Kidney (tissue), 14 donors: ENCODE results near the gene PLXNC1. TPM values are rescaled to one million over a fixed set of nuclear protein-coding genes. Genes with fewer than 3 reads are reported as not detected.

Experiments used
- DNase-seq, 5 donors: peaks; one replicate each; pipeline ENCODE4 v3.0.0-alpha.2; 2013 to 2020
- FAIRE-seq: peaks from 2 replicates; lab custom pipeline; 2012; peaks lifted over from hg19 to GRCh38; lab: Jason Lieb, UNC
- H3K27ac ChIP-seq, 2 donors: one replicate each; pipeline ENCODE4 v1.7.0; 2013; ENCODE audit warnings: low read depth in 2 of 2, low read length in 2 of 2, inconsistent platforms in 1 of 2
- H3K27me3 ChIP-seq: one replicate; pipeline ENCODE4 v1.7.1; 2013; ENCODE audit warnings: low read length, inconsistent platforms; ENCODE audit not compliant: control insufficient read depth, insufficient read depth
- H3K36me3 ChIP-seq, 3 donors: one replicate each; pipeline versions ENCODE4 v1.7.0 to v1.7.1; 2013; ENCODE audit warnings: low read length in 3 of 3, control low read depth in 1 of 3, inconsistent platforms in 1 of 3; ENCODE audit not compliant: insufficient read depth in 3 of 3, control insufficient read depth in 2 of 3
- H3K4me1 ChIP-seq, 3 donors: one replicate each; pipeline versions ENCODE4 v1.7.0 to v1.7.1; 2013; ENCODE audit warnings: low read length in 3 of 3, inconsistent platforms in 1 of 3, low read depth in 1 of 3; ENCODE audit not compliant: control insufficient read depth in 2 of 3, insufficient read depth in 2 of 3
- H3K4me3 ChIP-seq, 3 donors: one replicate each; pipeline versions ENCODE4 v1.7.0 to v1.8.1; 2013; ENCODE audit warnings: low read length in 3 of 3, control low read depth in 1 of 3, inconsistent platforms in 1 of 3
- H3K9ac ChIP-seq, 3 donors: one replicate each; pipeline versions ENCODE4 v1.7.0 to v1.7.1; 2013; ENCODE audit warnings: low read length in 3 of 3, control low read depth in 1 of 3, inconsistent platforms in 1 of 3
- H3K9me3 ChIP-seq, 3 donors: one replicate each; pipeline versions ENCODE4 v1.7.0 to v1.7.1; 2013; ENCODE audit warnings: low read length in 3 of 3, control low read depth in 1 of 3, inconsistent platforms in 1 of 3; ENCODE audit not compliant: control insufficient read depth in 2 of 3, insufficient read depth in 1 of 3
- CTCF ChIP-seq: IDR thresholded peaks from 3 replicates; pipeline ENCODE4 v1.5.1; 2012; ENCODE audit warnings: mild to moderate bottlenecking, moderate library complexity, borderline replicate concordance; ENCODE audit not compliant: insufficient read depth; ENCODE audit errors: extremely low read depth
- intact Hi-C: fragments of 100-400 bp; cut with DNase I; formaldehyde crosslinking; loops from one replicate; pipeline ENCODE4 v1.11.1; 2022
- polyA plus RNA-seq: library from polyadenylated mRNA; stranded (reverse); fragments of 350-450 nt; fragmentation: Illumina TruSeq; extraction: RNeasy Lipid Tissue Mini Kit (QIAGEN cat#74804); gene quantifications from one replicate; pipeline ENCODE4 v1.2.3, GENCODE V29; 2014; ENCODE audit warnings: low read depth, low replicate concordance; ENCODE audit not compliant: insufficient read depth
- total RNA-seq: library from RNA; stranded (reverse); fragmentation: NEBNext Ultra II Directional; extraction: Animal tissue kit (Norgen Biotek cat#: 25700); gene quantifications from one replicate; pipeline ENCODE4 v1.2.1, GENCODE V29; 2021
- donor health status: control.
- donor health status: control.
- donor health status: control.
- donor health status: control.
- donor health status: control.
- donor health status: DM: yes; HTN: yes; CAD: no.
- donor health status: Normal renal cell carcinoma (clear cell type).

Gene PLXNC1
- total and polyA plus RNA-seq, 2 donors from 2014 or later: 1.8 to 11.6 TPM

DNA sequence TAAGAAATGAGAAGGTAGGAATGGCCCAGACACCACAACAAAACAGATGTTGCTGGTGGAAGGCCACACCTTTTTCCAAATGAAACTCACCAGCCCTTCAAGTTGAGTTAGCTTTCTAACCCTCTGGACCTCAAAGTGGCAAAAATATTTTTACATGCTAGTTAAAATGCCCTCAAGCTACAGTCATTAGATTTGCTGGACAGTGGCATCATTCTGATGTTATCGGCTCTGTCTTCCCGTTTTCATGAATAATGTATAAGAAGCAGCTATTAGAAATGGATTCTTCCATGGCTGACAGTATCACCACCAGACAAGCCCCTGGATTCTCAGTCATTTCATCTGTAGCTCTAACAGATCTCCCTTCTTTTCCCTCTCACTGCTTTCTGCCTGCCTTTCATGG is 37.1 kb upstream of the PLXNC1 start:
- intact Hi-C loops: no loop called here
- DNase-seq: no peak
- Histone ChIP-seq H3K4me1 (no peaks in the 10 kb centered on the region), H3K9me3 (no peaks in the 10 kb centered on the region), H3K27me3 (no peaks in the 10 kb centered on the region), H3K9ac (no peak overlapping the region), H3K36me3 (no peaks in the 10 kb centered on the region), H3K4me3 (no peak overlapping the region), H3K27ac (no peak overlapping the region)
- no peak for TF ChIP-seq CTCF
- no peak for FAIRE-seq

DNA sequence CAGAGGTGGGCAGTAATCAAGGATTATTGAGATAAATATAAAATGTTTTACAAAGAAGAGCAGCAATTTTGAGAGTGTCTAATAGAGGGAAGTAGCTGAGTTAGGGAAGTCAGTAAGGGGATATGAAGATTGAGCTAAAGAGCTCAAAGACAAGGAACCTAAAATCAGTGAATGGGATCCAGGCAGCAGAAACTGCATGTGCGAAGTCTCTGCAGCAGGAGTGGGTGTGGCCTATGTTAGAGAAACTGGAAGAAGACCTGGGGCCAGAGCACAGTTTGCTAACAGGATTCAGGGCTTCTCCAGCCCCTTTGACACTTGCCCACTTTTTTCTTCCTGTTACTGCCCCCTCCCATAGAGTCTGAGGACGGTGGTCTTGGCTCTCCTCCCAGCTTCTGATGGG is 36.3 kb upstream of the PLXNC1 start:
- no peak overlapping the region for H3K4me3 ChIP-seq
- H3K27me3 ChIP-seq: no peaks in the 10 kb centered on the region
- no peak overlapping the region for H3K27ac ChIP-seq
- no peak for TF ChIP-seq CTCF
- DNase-seq (no peak), FAIRE-seq (no peak)
- H3K9me3 ChIP-seq: no peaks in the 10 kb centered on the region
- no peaks in the 10 kb centered on the region for H3K36me3 ChIP-seq
- no peaks in the 10 kb centered on the region for H3K4me1 ChIP-seq
- intact Hi-C loops: no loop called here
- no peak overlapping the region for H3K9ac ChIP-seq

GRCh38 chr12:94114166-94114565 is 34.2 kb upstream of the PLXNC1 start:
- Histone ChIP-seq H3K9me3 (no peaks in the 10 kb centered on the region), H3K27me3 (no peaks in the 10 kb centered on the region), H3K36me3 (no peaks in the 10 kb centered on the region), H3K4me3 (no peak overlapping the region), H3K27ac (no peak overlapping the region), H3K9ac (no peak overlapping the region), H3K4me1 (no peaks in the 10 kb centered on the region)
- no peak for TF ChIP-seq CTCF
- no peak for FAIRE-seq
- DNase-seq: no peak
- intact Hi-C loops: no loop called here

DNA sequence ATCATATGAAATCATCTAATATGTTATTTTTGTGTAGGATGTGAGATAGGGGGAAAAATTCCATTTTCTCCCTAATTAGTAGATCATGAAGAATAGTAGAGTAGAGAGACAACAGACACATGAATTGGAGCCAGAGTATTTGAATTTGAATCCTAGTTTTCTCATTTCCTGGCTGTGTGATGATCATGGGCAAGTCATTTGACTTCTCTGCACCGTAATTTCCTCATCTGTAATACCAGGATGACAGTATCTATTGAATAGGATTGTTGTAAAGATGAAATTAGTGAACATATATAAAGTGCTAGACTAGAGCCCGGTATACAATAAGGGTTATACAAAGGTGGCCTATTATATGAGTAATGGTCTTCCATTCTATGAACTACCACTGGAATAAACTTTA is 32.2 kb upstream of the PLXNC1 start:
- Histone ChIP-seq H3K9me3 (no peaks in the 10 kb centered on the region), H3K4me3 (no peak overlapping the region), H3K36me3 (no peaks in the 10 kb centered on the region), H3K27ac (no peak overlapping the region), H3K9ac (no peak overlapping the region), H3K27me3 (no peaks in the 10 kb centered on the region), H3K4me1 (no peaks in the 10 kb centered on the region)
- TF ChIP-seq CTCF: no peak
- DNase-seq: no peak
- intact Hi-C loops: no loop called here
- FAIRE-seq: no peak
